ENCODE results near the gene MAP7D2. TPM values are rescaled to one million over a fixed set of nuclear protein-coding genes. Genes with fewer than 3 reads are reported as not detected.
A peak's percentile ranks its signal among the peaks of the same experiment; 100 is the strongest.

MAP7D2 gene
- total RNA-seq, 1 donor = 0.36 TPM

DNA sequence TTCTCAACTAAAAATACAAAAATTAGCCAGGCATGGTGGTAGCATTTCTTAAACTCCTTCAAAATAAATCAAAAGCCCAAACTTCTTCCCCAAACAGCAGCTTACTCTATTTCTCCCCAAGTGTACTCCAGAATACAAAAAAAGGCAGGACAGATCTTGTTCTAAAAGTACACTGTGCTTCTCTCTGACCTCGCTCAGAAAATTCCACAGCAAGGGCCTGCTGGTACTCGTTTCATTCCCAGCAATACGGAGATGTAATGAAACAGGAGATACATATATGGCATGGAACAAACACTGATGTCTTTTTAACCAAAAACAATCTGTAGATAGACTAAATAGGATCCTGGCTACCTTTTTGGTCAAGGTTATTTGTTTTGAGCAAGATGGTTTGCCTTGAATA lies 25.2 kb downstream of the MAP7D2 start:
- TF ChIP-seq, protein P1, sequence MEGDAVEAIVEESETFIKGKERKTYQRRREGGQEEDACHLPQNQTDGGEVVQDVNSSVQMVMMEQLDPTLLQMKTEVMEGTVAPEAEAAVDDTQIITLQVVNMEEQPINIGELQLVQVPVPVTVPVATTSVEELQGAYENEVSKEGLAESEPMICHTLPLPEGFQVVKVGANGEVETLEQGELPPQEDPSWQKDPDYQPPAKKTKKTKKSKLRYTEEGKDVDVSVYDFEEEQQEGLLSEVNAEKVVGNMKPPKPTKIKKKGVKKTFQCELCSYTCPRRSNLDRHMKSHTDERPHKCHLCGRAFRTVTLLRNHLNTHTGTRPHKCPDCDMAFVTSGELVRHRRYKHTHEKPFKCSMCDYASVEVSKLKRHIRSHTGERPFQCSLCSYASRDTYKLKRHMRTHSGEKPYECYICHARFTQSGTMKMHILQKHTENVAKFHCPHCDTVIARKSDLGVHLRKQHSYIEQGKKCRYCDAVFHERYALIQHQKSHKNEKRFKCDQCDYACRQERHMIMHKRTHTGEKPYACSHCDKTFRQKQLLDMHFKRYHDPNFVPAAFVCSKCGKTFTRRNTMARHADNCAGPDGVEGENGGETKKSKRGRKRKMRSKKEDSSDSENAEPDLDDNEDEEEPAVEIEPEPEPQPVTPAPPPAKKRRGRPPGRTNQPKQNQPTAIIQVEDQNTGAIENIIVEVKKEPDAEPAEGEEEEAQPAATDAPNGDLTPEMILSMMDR (IDR thresholded peaks at IDR 0.05; ENCODE audit: extremely low read depth, low read depth, low read length) = no peak
- H3K9me3 ChIP-seq (ENCODE audit: low read depth, low read length) = no peaks in the 10 kb centered on the region
- no peak overlapping the region for H3K27ac ChIP-seq (ENCODE audit: low read depth, low read length)
- H3K36me3 ChIP-seq (ENCODE audit: insufficient read depth, low read length) = no peaks in the 10 kb centered on the region
- H2AFZ ChIP-seq (ENCODE audit: low read length) = no peak overlapping the region
- no peaks in the 10 kb centered on the region for H4K20me1 ChIP-seq (ENCODE audit: insufficient read depth, low read length)
- H3K4me2 ChIP-seq (ENCODE audit: insufficient read depth, low read length) = no peak overlapping the region
- peak; percentile 80 for DNase-seq (ENCODE audit: insufficient read length, low spot score, missing footprints)
- H3K4me1 ChIP-seq (ENCODE audit: insufficient read depth, low read length) = no peaks in the 10 kb centered on the region
- no peaks in the 10 kb centered on the region for H3K79me2 ChIP-seq (ENCODE audit: insufficient read depth, low read length)
- H3K27me3 ChIP-seq (ENCODE audit: insufficient read depth, low read length) = no peaks in the 10 kb centered on the region
- no peak overlapping the region for H3K4me3 ChIP-seq (ENCODE audit: insufficient read depth, low read length)

DNA sequence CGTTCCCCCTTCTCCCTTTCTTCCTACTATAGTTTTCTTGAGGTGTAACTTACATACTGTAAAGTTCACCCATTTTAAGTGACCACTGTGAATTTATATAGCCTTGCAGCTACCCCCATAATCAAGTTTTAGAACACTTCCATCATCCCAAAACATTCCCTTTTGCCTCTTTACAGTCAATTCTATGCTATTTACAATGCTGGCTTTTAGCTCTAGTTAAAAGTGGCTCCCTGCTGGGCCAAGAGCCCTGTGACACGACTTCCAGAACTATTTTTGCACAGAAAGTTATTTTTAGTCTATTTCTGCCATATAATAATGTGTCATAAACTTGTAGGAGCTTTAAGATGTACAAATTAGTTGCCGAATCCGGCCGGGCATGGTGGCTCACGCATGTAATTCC lies 26.9 kb downstream of the MAP7D2 start:
- DNase-seq (ENCODE audit: insufficient read length, low spot score, missing footprints) = no peak
- TF ChIP-seq, protein P1 (IDR thresholded peaks at IDR 0.05; ENCODE audit: extremely low read depth, low read depth, low read length) = no peak
- Histone ChIP-seq H2AFZ (ENCODE audit: low read length) (no peak overlapping the region), H3K27ac (ENCODE audit: low read depth, low read length) (no peak overlapping the region), H3K4me3 (ENCODE audit: insufficient read depth, low read length) (no peak overlapping the region), H3K36me3 (ENCODE audit: insufficient read depth, low read length) (no peaks in the 10 kb centered on the region), H3K9me3 (ENCODE audit: low read depth, low read length) (no peaks in the 10 kb centered on the region), H4K20me1 (ENCODE audit: insufficient read depth, low read length) (no peaks in the 10 kb centered on the region), H3K27me3 (ENCODE audit: insufficient read depth, low read length) (no peaks in the 10 kb centered on the region), H3K4me2 (ENCODE audit: insufficient read depth, low read length) (no peak overlapping the region), H3K4me1 (ENCODE audit: insufficient read depth, low read length) (no peaks in the 10 kb centered on the region), H3K79me2 (ENCODE audit: insufficient read depth, low read length) (no peaks in the 10 kb centered on the region)

DNA sequence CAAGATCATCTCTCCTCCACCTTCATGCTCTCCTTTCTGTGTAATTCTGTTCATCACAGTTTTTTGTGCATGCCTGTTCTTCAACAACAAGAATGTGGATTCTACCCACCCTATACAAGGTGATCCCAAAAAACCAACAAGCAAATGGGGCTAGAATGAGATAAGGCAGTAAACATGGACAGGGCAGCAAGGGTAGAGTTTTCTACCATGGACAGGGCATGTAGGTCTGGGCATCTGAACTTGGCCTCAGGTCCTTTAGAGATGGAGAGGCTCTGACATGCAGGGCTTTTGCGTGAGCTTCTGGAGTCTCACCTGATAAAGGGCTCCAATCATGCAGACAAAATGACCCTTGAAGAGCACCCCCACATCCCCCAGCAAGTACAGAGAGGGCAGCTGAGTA lies 36.4 kb downstream of the MAP7D2 start:
- Histone ChIP-seq H3K27me3 (ENCODE audit: insufficient read depth, low read length) (no peaks in the 10 kb centered on the region), H3K36me3 (ENCODE audit: insufficient read depth, low read length) (no peaks in the 10 kb centered on the region), H3K4me1 (ENCODE audit: insufficient read depth, low read length) (no peaks in the 10 kb centered on the region), H3K79me2 (ENCODE audit: insufficient read depth, low read length) (no peaks in the 10 kb centered on the region), H3K4me3 (ENCODE audit: insufficient read depth, low read length) (no peak overlapping the region), H3K9me3 (ENCODE audit: low read depth, low read length) (no peaks in the 10 kb centered on the region), H3K27ac (ENCODE audit: low read depth, low read length) (no peak overlapping the region), H3K4me2 (ENCODE audit: insufficient read depth, low read length) (no peak overlapping the region), H2AFZ (ENCODE audit: low read length) (no peak overlapping the region), H4K20me1 (ENCODE audit: insufficient read depth, low read length) (no peaks in the 10 kb centered on the region)
- TF ChIP-seq, protein P1 (IDR thresholded peaks at IDR 0.05; ENCODE audit: extremely low read depth, low read depth, low read length) = no peak
- no peak for DNase-seq (ENCODE audit: insufficient read length, low spot score, missing footprints)

DNA sequence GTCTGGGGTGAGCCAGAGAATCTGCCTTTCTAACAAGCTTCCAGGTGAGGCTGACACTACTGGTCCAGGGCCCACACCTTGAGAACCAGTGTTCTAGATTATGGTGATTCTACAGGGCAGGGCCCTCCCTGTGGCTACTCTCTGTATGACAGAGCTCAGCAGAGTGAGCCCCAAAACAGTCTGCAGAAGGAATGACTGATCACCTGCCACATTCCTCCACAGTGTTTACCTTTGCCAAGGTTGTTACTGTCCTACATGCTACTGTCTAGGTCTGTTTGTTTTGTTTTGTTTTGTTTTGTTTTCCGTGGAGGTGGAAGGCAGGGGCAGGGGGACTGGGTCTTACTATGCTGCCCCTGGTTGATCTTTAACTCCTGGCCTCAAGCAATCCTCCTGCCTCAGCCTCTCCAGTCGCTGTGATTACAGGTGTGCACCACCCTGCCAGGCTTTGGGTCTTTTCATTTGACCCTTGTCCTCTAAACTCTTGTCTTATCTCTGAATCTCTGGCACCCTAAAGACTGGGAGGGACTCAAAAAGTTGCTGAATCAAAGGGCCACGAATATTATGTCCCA lies 45.1 kb downstream of the MAP7D2 start:
- Histone ChIP-seq H2AFZ (ENCODE audit: low read length) (no peak overlapping the region), H3K27me3 (ENCODE audit: insufficient read depth, low read length) (peaks cover 4% of the 10 kb centered on the region), H3K4me3 (ENCODE audit: insufficient read depth, low read length) (no peak overlapping the region), H3K4me1 (ENCODE audit: insufficient read depth, low read length) (peaks cover 14% of the 10 kb centered on the region), H3K27ac (ENCODE audit: low read depth, low read length) (no peak overlapping the region), H3K36me3 (ENCODE audit: insufficient read depth, low read length) (no peaks in the 10 kb centered on the region), H3K4me2 (ENCODE audit: insufficient read depth, low read length) (no peak overlapping the region), H3K9me3 (ENCODE audit: low read depth, low read length) (no peaks in the 10 kb centered on the region), H4K20me1 (ENCODE audit: insufficient read depth, low read length) (no peaks in the 10 kb centered on the region), H3K79me2 (ENCODE audit: insufficient read depth, low read length) (no peaks in the 10 kb centered on the region)
- no peak for DNase-seq (ENCODE audit: insufficient read length, low spot score, missing footprints)
- TF ChIP-seq, protein P1 (IDR thresholded peaks at IDR 0.05; ENCODE audit: extremely low read depth, low read depth, low read length) = no peak

Data from osteoblast (primary cell).